GM12865 (cell line): ENCODE data around the gene PELO.
A peak's percentile ranks its signal among the peaks of the same experiment; 100 is the strongest.
"Not testable (repeated sequence)": the region's sequence is repeated elsewhere in the genome, so short reads cannot be mapped to it uniquely, and the experiment has no call there.

Experiments used
- DNase-seq: peaks from one replicate; pipeline ENCODE4 v3.0.0; 2010; ENCODE audit warnings: low read depth
- H3K4me3 ChIP-seq: 2 replicates; pipeline ENCODE4 v1.5.1; 2011; ENCODE audit warnings: mild to moderate bottlenecking, low read depth, low read length, control low read depth
- TF ChIP-seq, protein P1 (sequence below): IDR thresholded peaks from 2 replicates; pipeline ENCODE4 v1.5.1; 2011; ENCODE audit warnings: low read length, control low read depth, low read depth, inconsistent platforms; ENCODE audit not compliant: insufficient read depth; ENCODE audit errors: missing control alignments

PELO gene, protein sequence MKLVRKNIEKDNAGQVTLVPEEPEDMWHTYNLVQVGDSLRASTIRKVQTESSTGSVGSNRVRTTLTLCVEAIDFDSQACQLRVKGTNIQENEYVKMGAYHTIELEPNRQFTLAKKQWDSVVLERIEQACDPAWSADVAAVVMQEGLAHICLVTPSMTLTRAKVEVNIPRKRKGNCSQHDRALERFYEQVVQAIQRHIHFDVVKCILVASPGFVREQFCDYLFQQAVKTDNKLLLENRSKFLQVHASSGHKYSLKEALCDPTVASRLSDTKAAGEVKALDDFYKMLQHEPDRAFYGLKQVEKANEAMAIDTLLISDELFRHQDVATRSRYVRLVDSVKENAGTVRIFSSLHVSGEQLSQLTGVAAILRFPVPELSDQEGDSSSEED

DNA sequence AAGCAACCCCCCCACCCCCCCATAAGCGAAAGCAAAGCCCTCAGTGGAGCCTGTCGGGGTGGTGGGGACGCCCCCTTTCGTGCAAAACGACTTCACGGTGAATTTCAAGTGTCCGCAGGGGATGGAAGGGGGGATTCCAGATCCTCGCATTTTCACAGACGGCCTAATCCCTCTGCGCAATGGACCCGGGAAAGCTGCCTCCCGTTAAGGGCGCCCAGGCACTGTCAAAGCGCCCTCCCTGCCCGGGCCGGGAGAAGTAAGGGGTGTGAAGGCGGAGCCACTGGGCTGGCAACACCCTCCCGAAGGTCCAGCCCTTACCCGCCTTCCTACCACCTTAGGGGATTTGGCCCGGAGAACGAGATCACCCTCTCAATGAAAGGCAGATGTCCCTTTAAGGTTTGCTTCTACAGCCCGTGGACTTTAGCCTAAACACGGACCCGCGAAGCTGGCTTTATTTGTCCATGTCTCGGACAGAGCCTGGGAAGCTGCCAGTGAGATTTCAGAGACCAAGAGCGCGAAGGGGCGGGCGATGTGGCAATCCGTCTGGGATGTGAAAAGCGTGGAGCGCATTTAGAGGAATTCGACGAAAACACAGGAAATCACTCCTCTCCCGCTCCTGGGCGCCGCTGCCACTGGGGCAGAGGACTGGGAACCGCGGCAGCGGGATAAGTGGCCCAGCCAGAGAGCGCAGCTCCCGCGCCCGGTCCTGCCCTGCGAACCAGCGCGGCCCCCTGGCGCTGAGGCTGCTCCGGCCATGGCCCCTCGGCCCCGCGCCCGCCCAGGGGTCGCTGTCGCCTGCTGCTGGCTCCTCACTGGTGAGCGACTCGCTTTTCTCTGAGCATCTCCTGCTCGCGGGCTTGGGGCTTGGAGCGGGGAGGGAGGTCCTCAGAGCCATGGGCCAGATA, at the start of gene PELO, which contains the start of gene ITGA1:
Gene PELO (plus strand): TSS at position 317 of the 905 bp plus-strand sequence. CDS start 12,479 bp downstream, outside the sequence.
Gene ITGA1 (plus strand): TSS at position 317 of the 905 bp plus-strand sequence. CDS start 438 bp downstream, at position 755.
- DNase-seq = peak; percentile 56
- TF ChIP-seq, protein P1, sequence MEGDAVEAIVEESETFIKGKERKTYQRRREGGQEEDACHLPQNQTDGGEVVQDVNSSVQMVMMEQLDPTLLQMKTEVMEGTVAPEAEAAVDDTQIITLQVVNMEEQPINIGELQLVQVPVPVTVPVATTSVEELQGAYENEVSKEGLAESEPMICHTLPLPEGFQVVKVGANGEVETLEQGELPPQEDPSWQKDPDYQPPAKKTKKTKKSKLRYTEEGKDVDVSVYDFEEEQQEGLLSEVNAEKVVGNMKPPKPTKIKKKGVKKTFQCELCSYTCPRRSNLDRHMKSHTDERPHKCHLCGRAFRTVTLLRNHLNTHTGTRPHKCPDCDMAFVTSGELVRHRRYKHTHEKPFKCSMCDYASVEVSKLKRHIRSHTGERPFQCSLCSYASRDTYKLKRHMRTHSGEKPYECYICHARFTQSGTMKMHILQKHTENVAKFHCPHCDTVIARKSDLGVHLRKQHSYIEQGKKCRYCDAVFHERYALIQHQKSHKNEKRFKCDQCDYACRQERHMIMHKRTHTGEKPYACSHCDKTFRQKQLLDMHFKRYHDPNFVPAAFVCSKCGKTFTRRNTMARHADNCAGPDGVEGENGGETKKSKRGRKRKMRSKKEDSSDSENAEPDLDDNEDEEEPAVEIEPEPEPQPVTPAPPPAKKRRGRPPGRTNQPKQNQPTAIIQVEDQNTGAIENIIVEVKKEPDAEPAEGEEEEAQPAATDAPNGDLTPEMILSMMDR = peak; percentile 9
- H3K4me3 ChIP-seq = peak within 1 kb of the TSS; percentile 68

DNA sequence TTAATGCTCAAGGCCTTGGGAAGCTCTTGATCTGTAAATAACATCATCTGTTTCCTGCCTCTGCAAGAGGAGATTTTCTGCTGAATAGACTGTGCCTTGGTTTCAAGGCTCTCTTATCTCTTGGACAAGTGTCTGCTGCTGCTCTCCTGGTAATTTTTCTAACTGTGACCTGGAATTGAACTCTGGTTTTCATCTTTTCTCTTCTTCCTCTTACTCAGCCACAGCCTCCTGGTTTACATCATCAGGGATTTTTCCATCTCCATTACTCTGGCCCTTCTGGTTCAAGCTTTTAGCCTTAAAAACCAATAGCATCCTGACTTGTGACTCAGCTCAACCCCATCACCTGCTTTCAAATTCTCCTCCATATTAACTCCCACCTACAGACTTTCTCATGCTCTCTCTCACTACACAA, 49.6 kb upstream of the PELO start:
- DNase-seq = peak; percentile 28
- TF ChIP-seq, protein P1 = no peak
- no peak overlapping the region for H3K4me3 ChIP-seq

DNA sequence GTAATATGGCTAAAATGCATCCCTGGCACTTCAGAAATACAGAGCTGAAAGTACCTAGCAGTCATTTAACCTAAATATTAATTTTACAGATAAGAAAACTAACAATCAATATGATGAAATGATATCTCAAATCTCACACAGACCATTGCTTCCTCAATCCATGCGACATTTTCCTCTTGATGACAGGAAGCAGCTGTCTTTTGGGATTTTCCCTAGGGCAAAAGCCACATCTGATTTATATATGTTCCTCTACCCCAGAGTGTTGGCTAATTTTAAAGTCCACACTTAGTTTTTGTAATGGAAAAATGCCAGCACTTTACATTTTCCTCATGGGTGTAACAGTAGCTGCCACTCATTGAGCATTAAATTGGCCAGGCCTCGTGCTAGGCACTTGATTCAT, 47.7 kb upstream of the PELO start:
- H3K4me3 ChIP-seq = no peak overlapping the region
- no peak for DNase-seq
- TF ChIP-seq, protein P1 = no peak

DNA sequence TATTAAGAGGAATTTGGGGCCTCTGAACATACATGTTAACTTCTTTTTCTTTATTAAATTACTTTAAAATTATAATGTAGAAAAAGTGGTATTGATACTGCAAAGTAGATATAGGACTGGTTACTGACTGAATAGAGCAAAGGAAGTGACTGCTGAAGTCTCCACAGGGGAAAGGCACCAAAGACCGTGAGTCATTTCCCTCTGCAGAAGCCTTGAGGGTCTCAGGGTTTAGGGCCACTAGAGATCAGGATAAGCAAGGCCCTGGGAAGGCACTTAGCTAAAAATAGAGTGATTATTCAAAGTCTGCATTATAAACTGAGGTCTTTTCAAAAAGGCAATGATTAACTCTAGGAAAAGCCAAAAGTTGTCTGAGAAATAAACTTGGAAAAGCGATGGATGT, 44.7 kb upstream of the PELO start:
- TF ChIP-seq, protein P1 = no peak
- DNase-seq = no peak
- no peak overlapping the region for H3K4me3 ChIP-seq

DNA sequence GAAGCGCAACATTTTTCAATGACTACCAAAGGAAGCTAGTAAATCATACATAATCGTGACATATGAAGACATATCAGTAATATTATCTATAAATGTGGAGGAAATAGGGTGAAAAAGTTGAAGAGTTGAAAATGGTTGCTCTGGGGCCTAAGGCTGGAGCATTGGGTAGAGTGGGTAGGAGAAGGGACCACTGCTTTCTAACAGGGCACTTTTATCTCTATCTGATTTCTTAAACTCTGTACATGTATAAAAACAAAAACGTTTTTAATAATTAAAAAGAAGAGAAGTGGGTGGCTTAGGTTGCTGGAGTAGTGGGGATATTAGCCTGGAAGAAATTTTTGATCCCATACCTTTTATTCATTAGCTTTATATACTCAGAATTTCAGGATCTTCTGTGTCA, 44.2 kb upstream of the PELO start:
- no peak for DNase-seq
- H3K4me3 ChIP-seq = no peak overlapping the region
- TF ChIP-seq, protein P1 = no peak

DNA sequence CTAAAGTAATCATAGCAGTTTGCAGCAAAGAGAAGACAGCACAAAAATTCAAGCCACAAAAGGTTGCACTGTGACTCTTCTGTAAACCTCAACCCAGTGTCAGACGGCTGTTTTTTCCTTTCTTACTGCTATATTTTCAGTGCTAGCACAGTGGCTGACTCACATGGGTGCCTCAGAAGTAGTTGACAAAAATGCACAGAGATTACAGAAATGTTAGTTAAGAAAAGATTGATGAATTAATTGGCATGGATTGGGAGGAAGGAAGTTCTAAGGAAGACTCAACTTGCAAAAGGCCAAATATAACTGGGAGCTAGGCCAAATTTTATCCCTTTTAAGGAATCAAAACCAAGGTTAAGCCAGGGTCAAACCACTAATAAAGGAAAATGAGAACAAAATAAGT, 43.7 kb upstream of the PELO start:
- peak; percentile 46 for DNase-seq
- TF ChIP-seq, protein P1 = no peak
- H3K4me3 ChIP-seq = no peak overlapping the region

DNA sequence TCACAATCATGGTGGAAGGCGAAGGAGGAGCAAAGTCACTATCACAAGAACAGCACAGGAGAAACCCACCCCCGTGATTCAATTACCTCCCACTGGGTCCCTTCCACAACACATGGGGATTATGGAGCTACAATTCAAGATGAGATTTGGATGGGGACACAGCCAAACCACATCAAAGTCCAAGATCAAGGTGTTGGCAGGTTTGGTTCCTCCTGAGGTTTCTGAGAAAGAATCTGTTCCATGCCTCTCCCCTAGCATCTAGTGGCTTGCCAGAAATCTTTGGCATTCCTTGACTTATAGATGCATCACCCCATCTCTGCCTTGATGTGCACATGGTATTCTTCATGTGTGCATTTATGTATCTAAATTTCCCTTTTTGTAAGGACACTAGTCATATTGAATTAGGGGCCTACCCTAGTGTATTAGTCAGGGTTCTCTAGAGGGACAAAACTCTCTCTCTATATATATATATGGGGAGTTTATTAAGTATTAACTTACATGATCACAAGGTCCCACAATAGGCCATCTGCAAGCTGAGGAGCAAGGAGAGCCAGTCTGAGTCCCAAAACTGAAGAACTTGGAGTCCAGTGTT, 42.8 kb upstream of the PELO start:
- DNase-seq, H3K4me3 ChIP-seq: not testable (repeated sequence)
